GM21825 (cell line): ENCODE data around the gene NSG2.

Experiments used
- ATAC-seq: cut with Tn5 transposase; IDR thresholded peaks from one replicate; pipeline ENCODE4 v1.9.1; 2021; ENCODE audit warnings: mild to moderate bottlenecking, moderate library complexity; ENCODE audit not compliant: unreplicated experiment

NSG2 gene

GRCh38 chr5:174058433-174059122 is 13.1 kb downstream of the NSG2 start:
- ATAC-seq, result no peak

GRCh38 chr5:174059247-174059646 is 13.7 kb downstream of the NSG2 start:
- no peak for ATAC-seq

GRCh38 chr5:174063082-174063756 is 17.7 kb downstream of the NSG2 start:
- no peak for ATAC-seq

DNA sequence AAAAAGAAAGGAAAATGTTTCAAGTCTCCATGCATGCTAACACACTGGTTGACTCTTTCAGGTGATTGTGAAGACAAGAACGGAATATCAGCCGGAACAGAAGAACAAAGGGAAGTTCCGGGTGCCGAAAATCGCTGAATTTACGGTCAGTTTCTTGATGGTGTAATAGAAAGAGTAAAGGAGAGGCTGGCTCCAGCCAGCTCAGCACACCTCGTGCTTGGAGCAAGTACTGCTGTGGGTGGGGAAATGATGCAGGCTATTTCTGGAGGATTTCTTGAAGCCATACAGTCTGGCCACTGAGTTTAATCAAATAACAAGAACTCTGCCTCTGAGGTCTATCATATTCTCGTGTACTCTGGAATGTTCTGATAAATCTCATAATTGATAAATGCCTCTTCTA is 18.7 kb downstream of the NSG2 start:
- ATAC-seq, result no peak

DNA sequence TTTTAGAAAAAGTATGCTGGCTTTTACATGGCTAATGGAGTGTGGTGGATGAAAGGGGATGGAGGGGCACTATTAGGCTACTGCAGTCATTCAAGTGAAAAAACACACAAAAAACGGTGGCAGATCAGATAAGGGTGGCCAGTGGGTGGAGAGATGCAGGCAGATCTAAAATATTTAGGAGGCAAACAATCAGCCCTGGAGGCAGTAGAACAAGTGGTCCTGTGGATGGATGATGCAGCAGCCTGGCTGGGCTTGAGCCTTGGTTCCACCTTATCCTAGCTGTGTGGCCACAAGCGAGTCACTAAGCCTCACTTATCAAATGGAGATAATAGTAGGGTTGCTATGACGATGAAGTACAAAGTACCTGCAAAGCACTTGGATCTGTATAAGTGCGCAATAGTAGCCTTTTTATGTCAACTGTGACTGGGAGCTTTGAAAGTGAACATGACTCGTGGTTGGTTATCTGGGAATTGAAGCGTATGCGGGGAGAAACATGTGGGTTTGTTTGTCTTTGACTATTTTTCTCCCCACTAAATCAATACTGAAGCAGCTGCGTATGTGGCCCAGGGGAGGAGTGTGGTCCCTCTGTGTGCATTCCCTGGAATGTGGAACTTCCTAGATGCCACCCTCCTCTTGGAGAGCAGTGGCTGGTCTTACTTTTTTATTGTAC is 20.2 kb downstream of the NSG2 start:
- no peak for ATAC-seq

GRCh38 chr5:174067499-174067898 is 22.0 kb downstream of the NSG2 start:
- no peak for ATAC-seq

- no peak for ATAC-seq
Observed at GRCh38 chr5:174071484-174071883, 26.0 kb downstream of the NSG2 start.

DNA sequence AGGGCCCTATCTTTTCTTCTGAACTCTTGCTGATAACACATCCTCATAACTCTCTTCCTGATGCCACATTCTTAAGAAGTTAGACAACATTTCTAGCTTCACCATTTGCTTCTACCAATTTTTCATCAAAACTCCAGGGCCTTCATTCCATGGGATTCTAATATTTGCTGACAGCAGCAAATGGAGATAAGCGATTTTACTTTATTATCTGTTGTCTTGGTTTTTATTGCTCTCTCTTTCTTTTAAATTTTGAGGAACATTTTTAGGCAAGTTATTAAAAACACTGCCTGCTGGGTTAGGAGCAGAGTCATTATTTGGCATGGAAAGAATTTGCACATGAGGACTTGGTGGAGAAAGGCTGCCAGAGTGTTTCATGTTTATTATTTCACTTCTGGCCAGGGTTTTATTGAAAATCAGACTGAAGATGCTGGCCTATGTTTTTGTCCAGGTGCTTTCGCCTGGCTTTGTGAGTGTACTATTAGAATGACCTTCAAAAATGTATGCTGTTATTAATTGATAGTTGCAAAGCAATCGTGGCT is 27.7 kb downstream of the NSG2 start:
- no peak for ATAC-seq

- no peak for ATAC-seq
Observed at GRCh38 chr5:174074369-174074768, 28.9 kb downstream of the NSG2 start.

- ATAC-seq, result no peak
Observed at GRCh38 chr5:174078416-174078815, 32.9 kb downstream of the NSG2 start.

DNA sequence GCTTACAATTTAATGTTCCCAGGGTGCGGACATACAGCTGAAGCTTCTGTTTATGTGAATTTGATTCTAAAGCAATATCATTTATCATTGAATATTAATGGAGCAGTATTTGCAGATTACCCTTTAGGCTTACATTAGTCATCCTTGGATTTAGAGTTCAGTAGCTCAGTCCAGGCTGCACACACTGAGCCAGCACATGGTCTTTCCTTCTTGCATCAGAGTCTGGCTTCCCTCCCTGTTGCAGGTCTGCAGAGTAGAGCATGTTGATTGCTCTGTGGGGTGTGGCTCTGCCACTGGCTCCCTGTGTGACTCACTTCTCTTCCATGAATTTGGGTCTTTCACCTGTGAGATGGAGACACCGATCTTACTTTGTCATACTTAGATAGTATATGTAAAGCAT is 36.8 kb downstream of the NSG2 start:
- no peak for ATAC-seq

DNA sequence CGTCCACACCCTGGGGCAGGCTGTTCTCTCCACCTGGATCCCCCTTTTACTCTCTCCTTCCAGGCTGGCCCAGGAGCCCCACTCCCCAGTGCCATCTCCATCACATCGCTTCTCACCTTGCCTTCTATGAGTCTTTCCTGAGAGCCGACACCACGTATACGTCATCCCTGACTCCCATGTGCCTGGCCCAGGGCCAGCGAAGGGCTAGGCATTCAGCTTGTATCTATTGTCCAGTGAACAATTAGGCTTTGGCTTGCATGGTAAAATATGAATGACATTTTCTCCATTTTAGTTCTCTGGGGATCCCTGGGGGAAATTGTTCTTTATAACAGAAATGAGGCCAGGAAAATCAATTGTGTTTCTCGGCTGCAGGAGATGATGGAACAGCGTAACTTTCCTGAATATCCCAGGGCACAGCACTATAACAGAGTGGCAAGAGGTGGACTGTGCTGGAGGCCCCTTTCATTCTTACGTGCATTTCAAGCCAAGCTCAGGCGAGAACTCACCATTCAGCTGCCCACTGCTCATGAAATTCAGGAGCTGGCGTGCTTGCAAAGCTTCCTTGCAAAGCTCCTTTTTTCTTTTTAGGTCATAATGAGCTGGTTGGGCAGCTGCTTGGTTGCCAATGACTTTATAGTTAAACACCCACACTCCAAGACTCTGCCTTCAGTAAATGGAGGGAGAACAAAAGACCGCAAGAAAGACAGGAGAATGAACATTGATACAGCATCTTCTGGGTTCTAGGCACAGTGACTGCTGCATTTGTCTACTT is 37.7 kb downstream of the NSG2 start:
- no peak for ATAC-seq

DNA sequence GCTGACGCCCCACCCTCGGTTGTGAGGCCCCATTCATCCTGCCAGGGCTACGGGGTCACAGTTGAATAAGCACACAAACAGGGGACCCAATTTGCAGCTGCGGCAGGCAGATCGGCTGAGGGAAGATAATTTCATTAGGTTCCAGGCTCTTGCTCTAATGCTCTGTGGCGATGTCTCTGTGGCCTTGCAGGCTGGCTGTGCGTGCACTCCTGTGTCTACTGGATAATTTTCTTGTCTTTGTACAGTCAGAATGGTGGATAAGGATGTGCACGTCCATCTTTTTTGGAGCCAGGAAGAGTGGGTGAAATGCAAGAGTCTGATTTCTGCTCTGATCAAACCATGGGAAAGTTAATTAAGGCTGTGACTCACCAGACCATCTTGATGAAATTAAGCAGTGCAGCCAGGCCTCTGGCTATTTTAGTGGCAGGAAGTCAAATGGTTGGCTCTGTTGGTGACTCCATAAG is 39.2 kb downstream of the NSG2 start:
- ATAC-seq, result no peak

DNA sequence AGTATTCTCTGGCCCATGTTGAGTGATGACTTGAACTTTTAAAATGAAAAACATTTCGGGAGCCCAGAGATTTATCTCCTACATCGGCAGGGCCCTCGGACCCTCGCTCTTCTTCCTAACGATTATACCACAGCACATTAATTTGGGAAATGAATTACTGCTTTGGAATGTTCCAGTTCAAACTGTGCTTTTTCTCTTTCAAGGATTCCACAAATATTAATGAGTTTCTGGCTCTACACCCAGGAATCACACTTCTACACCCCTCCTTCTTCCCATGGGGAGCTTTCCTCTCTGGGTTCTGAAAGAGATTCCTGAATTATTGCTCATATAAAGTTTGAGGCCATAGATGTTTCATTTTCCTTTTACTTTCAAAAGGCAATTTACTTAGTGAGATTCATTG is 41.2 kb downstream of the NSG2 start:
- ATAC-seq, result no peak

- ATAC-seq, result no peak
Observed at GRCh38 chr5:174087783-174088182, 42.3 kb downstream of the NSG2 start.

DNA sequence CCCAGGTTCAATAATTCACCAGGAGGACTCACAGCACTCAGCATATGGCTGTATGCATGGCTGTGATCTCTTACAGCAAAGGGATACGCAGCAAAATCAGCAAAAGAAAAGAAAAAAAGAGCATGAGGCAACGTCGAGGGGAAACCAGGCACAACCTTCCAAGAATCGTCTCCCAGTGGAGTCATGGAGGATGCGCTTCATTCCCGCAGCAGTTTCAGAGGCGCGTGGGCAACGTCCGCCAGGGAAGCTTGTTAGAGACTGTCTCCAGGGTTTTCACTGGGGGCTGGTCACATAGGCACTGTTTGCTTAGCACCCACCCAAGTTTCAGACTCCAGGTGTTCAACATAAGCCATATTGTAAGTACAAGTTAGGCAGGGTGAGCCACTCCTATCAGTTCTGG is 44.6 kb downstream of the NSG2 start:
- ATAC-seq, result no peak

DNA sequence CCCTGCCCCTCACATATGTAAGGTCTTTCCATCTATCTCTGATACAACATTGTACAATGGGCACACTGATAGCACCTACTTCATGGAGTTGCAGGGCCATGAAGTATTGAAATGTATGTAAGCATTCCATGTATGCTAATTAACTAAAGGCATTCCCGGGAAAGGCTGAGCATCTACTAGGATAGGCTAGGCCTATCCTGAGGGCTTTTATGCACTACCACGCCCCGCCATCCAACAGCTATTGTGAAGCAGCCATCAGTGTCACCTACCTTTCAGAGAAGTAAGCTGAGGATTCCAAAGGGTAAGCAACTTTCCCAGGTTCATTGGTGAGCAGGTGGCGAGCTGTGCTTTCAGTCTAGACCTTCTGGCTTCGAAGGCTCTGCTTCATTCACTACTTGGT is 47.6 kb downstream of the NSG2 start:
- ATAC-seq, result no peak

GRCh38 chr5:174094857-174095606 is 49.5 kb downstream of the NSG2 start:
- no peak for ATAC-seq

- no peak for ATAC-seq
Observed at GRCh38 chr5:174096619-174097018, 51.1 kb downstream of the NSG2 start.

DNA sequence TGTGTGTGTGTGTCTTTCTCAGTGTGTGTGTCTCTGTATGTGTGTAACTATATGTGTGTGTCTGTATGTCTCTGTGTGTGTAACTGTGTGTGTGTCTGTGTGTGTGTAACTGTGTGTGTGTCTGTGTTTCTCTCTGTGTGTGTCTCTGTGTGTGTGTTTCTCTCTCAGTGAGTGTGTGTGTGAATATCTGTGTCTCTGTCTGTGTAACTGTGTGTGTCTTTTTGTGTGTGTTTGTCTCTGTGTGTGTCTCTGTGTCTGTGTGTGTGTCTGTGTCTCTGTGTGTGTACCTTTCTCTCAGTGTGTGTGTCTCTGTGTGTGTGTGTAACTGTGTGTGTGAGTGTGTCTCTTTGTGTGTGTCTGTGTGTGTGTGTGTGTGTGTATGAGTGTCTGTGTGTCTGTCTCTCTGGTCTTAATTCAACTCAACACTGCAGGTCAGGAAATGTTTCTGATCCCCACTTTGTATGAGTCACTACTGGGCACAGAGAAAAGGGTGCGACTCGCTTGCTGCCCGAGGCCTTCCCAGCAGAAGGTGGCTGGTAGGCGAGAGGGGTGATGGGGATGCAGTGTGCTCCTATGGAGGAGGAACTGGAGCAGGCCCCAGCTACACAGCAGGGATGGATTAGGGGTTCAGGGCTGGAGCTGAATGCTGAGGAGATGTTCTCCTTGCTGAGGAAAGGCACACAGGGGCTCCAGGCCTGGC is 52.1 kb downstream of the NSG2 start:
- no peak for ATAC-seq
